Loucy (cell line): Measurements from ENCODE around the gene VPS13D.

Source experiments
- CTCF ChIP-seq: fragments of 200-600 bp; sonication (generic); conservative IDR thresholded peaks from 2 replicates; pipeline ENCODE4 v1.5.1; 2014; ENCODE audit warnings: mild to moderate bottlenecking, antibody characterized with exemption, low read length
- EZH2phosphoT487 ChIP-seq: fragments of 200-600 bp; IDR thresholded peaks from 2 replicates; pipeline ENCODE4 v1.6.1; 2018; ENCODE audit warnings: antibody characterized with exemption, mild to moderate bottlenecking, moderate library complexity, borderline replicate concordance

DNA sequence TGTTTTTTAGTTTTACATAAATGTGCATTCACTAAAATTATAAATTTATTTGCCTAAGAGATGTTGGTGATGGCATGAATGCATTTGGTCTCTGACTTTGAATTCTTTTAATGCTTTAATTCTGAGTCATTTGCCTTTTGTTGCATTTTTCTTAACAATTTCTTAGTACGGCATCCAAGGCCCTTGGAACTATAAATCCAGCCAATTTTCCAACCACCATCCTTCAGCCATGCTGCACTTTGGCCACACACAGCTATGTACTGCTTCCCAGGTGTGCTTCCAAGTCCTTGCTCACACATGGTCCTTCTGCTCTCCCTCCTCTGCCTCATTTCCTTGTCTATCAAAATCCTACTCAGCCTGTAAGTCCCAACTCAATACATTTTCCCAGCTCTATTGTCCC, 227.1 kb downstream of the VPS13D start:
- TF ChIP-seq CTCF (no peak), EZH2phosphoT487 (no peak)
